OCI-LY1 (cell line): ENCODE measurements around the gene ZNF627.

Experiments
- H2AFZ ChIP-seq: fragments of 200-600 bp; sonication (generic), shearing (Covaris generic); 2 replicates; pipeline ENCODE4 v1.6.0; 2014; ENCODE audit warnings: antibody characterized with exemption, mild to moderate bottlenecking, low read length
- H3F3A ChIP-seq: fragments of 200-600 bp; sonication (generic), shearing (Covaris generic); 2 replicates; pipeline ENCODE4 v1.6.0; 2014; ENCODE audit warnings: mild to moderate bottlenecking, antibody characterized with exemption, low read length, moderate library complexity; ENCODE audit not compliant: insufficient read depth
- H3K27ac ChIP-seq: fragments of 200-600 bp; sonication (generic); 2 replicates; pipeline ENCODE4 v1.5.1; 2014; ENCODE audit warnings: low read length, mixed run types, mild to moderate bottlenecking, low read depth; ENCODE audit not compliant: poor library complexity, severe bottlenecking
- H3K27me3 ChIP-seq: fragments of 200-600 bp; sonication (generic); 2 replicates; pipeline ENCODE4 v1.6.0; 2014; ENCODE audit warnings: antibody characterized with exemption, mild to moderate bottlenecking, low read length, moderate library complexity; ENCODE audit not compliant: insufficient read depth
- H3K36me3 ChIP-seq: fragments of 200-600 bp; sonication (generic); 2 replicates; pipeline ENCODE4 v1.6.1; 2014; ENCODE audit warnings: mild to moderate bottlenecking, antibody characterized with exemption, low read length, moderate library complexity, mixed read lengths; ENCODE audit not compliant: insufficient read depth
- H3K4me1 ChIP-seq: fragments of 200-600 bp; sonication (generic); 2 replicates; pipeline ENCODE4 v1.5.1; 2014; ENCODE audit warnings: mild to moderate bottlenecking, low read length, moderate library complexity; ENCODE audit not compliant: insufficient read depth, severe bottlenecking
- H3K4me2 ChIP-seq: fragments of 200-600 bp; sonication (generic), shearing (Covaris generic); 2 replicates; pipeline ENCODE4 v1.6.1; 2014; ENCODE audit warnings: low read length
- H3K4me3 ChIP-seq: fragments of 200-600 bp; sonication (generic); 2 replicates; pipeline ENCODE4 v1.5.1; 2014; ENCODE audit warnings: low read length, low read depth, mild to moderate bottlenecking, mixed read lengths; ENCODE audit not compliant: poor library complexity, severe bottlenecking
- H3K79me2 ChIP-seq: fragments of 200-600 bp; shearing (Covaris generic); 2 replicates; pipeline ENCODE4 v1.6.1; 2016; ENCODE audit warnings: mixed run types, low read length, mixed read lengths; ENCODE audit not compliant: insufficient read depth
- H3K9ac ChIP-seq: fragments of 200-600 bp; sonication (generic), shearing (Covaris generic); 2 replicates; pipeline ENCODE4 v1.6.1; 2014; ENCODE audit warnings: mild to moderate bottlenecking, low read length, mixed read lengths
- H3K9me2 ChIP-seq: fragments of 200-600 bp; sonication (generic), shearing (Covaris generic); 2 replicates; pipeline ENCODE4 v1.6.1; 2014; ENCODE audit warnings: low read depth, mild to moderate bottlenecking, low read length, mixed read lengths
- H3K9me3 ChIP-seq: fragments of 200-600 bp; shearing (Covaris generic); 2 replicates; pipeline ENCODE4 v1.6.1; 2014; ENCODE audit warnings: low read length, mixed read lengths
- H4K20me1 ChIP-seq: fragments of 200-600 bp; sonication (generic), shearing (Covaris generic); 2 replicates; pipeline ENCODE4 v1.6.0; 2016; ENCODE audit warnings: mild to moderate bottlenecking, low read length; ENCODE audit not compliant: insufficient read depth
- CTCF ChIP-seq: fragments of 200-600 bp; sonication (generic), shearing (Covaris generic); IDR thresholded peaks from 2 replicates; pipeline ENCODE4 v1.5.1; 2017; ENCODE audit warnings: mild to moderate bottlenecking, antibody characterized with exemption, low read length, moderate library complexity, mixed read lengths
- EZH2 ChIP-seq: fragments of 200-600 bp; sonication (generic), shearing (Covaris generic); IDR thresholded peaks from 2 replicates; pipeline ENCODE4 v1.8.0; 2017; ENCODE audit warnings: borderline replicate concordance, mixed run types, mild to moderate bottlenecking, antibody characterized with exemption, low read length, moderate library complexity, mixed read lengths

The ZNF627 gene

GRCh38 chr19:11642902-11643301 is 45.6 kb downstream of the ZNF627 start:
- Histone ChIP-seq H3K4me3 (no peak overlapping the region), H3K27ac (no peak overlapping the region), H3K4me2 (no peak overlapping the region), H3K27me3 (no peaks in the 10 kb centered on the region), H3F3A (no peaks in the 10 kb centered on the region), H4K20me1 (no peaks in the 10 kb centered on the region), H3K36me3 (peaks cover 6% of the 10 kb centered on the region; the same call in 1 of the 2 replicates), H3K4me1 (peaks cover 4% of the 10 kb centered on the region), H3K9me3 (peaks cover 12% of the 10 kb centered on the region), H3K9ac (no peak overlapping the region), H3K9me2 (no peaks in the 10 kb centered on the region), H2AFZ (no peak overlapping the region), H3K79me2 (no peaks in the 10 kb centered on the region)
- TF ChIP-seq EZH2 (no peak), CTCF (no peak)

- H3K27me3 ChIP-seq = no peaks in the 10 kb centered on the region
- TF ChIP-seq CTCF (no peak), EZH2 (no peak)
- no peaks in the 10 kb centered on the region for H3K9me2 ChIP-seq
- no peak overlapping the region for H3K4me2 ChIP-seq
- H3K27ac ChIP-seq = no peak overlapping the region
- no peaks in the 10 kb centered on the region for H3K79me2 ChIP-seq
- no peak overlapping the region for H3K4me3 ChIP-seq
- no peak overlapping the region for H3K9ac ChIP-seq
- no peaks in the 10 kb centered on the region for H3F3A ChIP-seq
- H3K9me3 ChIP-seq = peaks cover 32% of the 10 kb centered on the region
- no peaks in the 10 kb centered on the region for H3K4me1 ChIP-seq
- H4K20me1 ChIP-seq = no peaks in the 10 kb centered on the region
- H2AFZ ChIP-seq = no peak overlapping the region
- peaks cover 42% of the 10 kb centered on the region for H3K36me3 ChIP-seq
Observed at GRCh38 chr19:11649941-11650340, 52.7 kb downstream of the ZNF627 start.

- no peaks in the 10 kb centered on the region for H4K20me1 ChIP-seq
- no peaks in the 10 kb centered on the region for H3K27me3 ChIP-seq
- H3K4me1 ChIP-seq = no peaks in the 10 kb centered on the region
- H2AFZ ChIP-seq = no peak overlapping the region
- H3K4me2 ChIP-seq = no peak overlapping the region
- H3K36me3 ChIP-seq = peaks cover 38% of the 10 kb centered on the region
- H3K4me3 ChIP-seq = no peak overlapping the region
- no peak for TF ChIP-seq CTCF
- TF ChIP-seq EZH2 = no peak
- no peaks in the 10 kb centered on the region for H3K79me2 ChIP-seq
- H3K9me2 ChIP-seq = no peaks in the 10 kb centered on the region
- no peak overlapping the region for H3K27ac ChIP-seq
- no peak overlapping the region for H3K9ac ChIP-seq
- H3K9me3 ChIP-seq = peaks cover 30% of the 10 kb centered on the region
- no peaks in the 10 kb centered on the region for H3F3A ChIP-seq
Observed at GRCh38 chr19:11651062-11651461, 53.8 kb downstream of the ZNF627 start.
